DND-41 (cell line): ENCODE data around the gene FGD6.

Experiments
- ATAC-seq: fragments of 200-7000 bp; cut with Tn5 transposase; 3 replicates; pipeline ENCODE4 v1.9.1; 2021; ENCODE audit warnings: low read depth; ENCODE audit not compliant: insufficient read depth
- DNase-seq: peaks from one replicate; pipeline ENCODE4 v3.0.0-alpha.2; 2020
- H2AFZ ChIP-seq: 2 replicates; pipeline ENCODE4 v1.6.0; 2012; ENCODE audit warnings: low read depth, low read length
- H3K27ac ChIP-seq: 2 replicates; pipeline ENCODE4 v1.5.1; 2012; ENCODE audit warnings: low read length, inconsistent platforms
- H3K27me3 ChIP-seq: fragments of 200-600 bp; sonication (generic); 2 replicates; pipeline ENCODE4 v1.6.0; 2012; ENCODE audit warnings: low read length, mild to moderate bottlenecking, inconsistent platforms; ENCODE audit not compliant: insufficient read depth, poor library complexity
- H3K36me3 ChIP-seq: 2 replicates; pipeline ENCODE4 v1.5.1; 2012; ENCODE audit warnings: low read length, inconsistent platforms; ENCODE audit not compliant: insufficient read depth
- H3K4me1 ChIP-seq: 2 replicates; pipeline ENCODE4 v1.5.1; 2012; ENCODE audit warnings: mild to moderate bottlenecking, low read length; ENCODE audit not compliant: insufficient read depth
- H3K4me2 ChIP-seq: 2 replicates; pipeline ENCODE4 v1.6.0; 2012; ENCODE audit warnings: mild to moderate bottlenecking, moderate library complexity, low read length, inconsistent platforms; ENCODE audit not compliant: insufficient read depth
- H3K4me3 ChIP-seq, 2 experiments: fragments of 200-600 bp in 1 of 2; shearing (Covaris generic) in 1 of 2; 2 replicates each; pipeline ENCODE4 v1.5.1; 2012 to 2016; ENCODE audit warnings: inconsistent platforms in 2 of 2, low read length in 2 of 2, mild to moderate bottlenecking in 2 of 2, low read depth in 1 of 2, moderate library complexity in 1 of 2
- H3K79me2 ChIP-seq: 2 replicates; pipeline ENCODE4 v1.6.0; 2012; ENCODE audit warnings: low read length, inconsistent platforms; ENCODE audit not compliant: insufficient read depth
- H3K9ac ChIP-seq: 2 replicates; pipeline ENCODE4 v1.6.0; 2012; ENCODE audit warnings: low read depth, mild to moderate bottlenecking, inconsistent platforms, low read length, moderate library complexity
- H3K9me3 ChIP-seq: 2 replicates; pipeline ENCODE4 v1.5.1; 2012; ENCODE audit warnings: low read length, moderate library complexity, mild to moderate bottlenecking, inconsistent platforms; ENCODE audit not compliant: insufficient read depth, severe bottlenecking
- H4K20me1 ChIP-seq: 2 replicates; pipeline ENCODE4 v1.6.0; 2012; ENCODE audit warnings: low read length; ENCODE audit not compliant: insufficient read depth
- EZH2 ChIP-seq: IDR thresholded peaks from 3 replicates; pipeline ENCODE4 v1.6.1; 2012; ENCODE audit warnings: borderline replicate concordance, low read depth, mild to moderate bottlenecking, moderate library complexity, low read length, inconsistent platforms; ENCODE audit not compliant: severe bottlenecking
- TF ChIP-seq, protein P1 (sequence below): IDR thresholded peaks from 2 replicates; pipeline ENCODE4 v1.5.1; 2012; ENCODE audit warnings: borderline replicate concordance, low read length, moderate library complexity, mild to moderate bottlenecking; ENCODE audit not compliant: poor library complexity, severe bottlenecking; ENCODE audit errors: extremely low read depth

FGD6 gene

DNA sequence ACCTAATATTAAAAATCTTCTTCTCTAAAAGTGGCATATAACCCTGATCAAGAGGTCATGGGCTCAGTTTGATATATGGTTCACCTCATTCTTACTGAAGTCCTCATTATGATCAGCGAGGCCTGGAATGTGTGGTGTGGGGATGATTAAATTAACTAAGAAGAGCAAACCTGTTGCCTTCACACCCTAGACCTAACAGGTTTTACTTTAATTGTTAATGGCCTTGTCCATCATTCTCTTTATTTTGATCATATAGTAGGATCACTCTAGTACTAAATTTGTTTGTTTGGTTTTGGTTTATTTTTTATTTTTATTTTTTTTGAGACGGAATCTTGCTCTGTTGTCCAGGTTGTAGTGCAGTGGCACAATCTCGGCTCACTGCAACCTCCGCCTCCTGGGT is 43.8 kb upstream of the FGD6 start:
- H3K27ac ChIP-seq, result no peak overlapping the region
- ATAC-seq (no peak), DNase-seq (no peak)
- peaks cover 75% of the 10 kb centered on the region for H3K36me3 ChIP-seq
- no peaks in the 10 kb centered on the region for H3K9me3 ChIP-seq
- H3K4me2 ChIP-seq, result no peak overlapping the region
- H4K20me1 ChIP-seq, result no peaks in the 10 kb centered on the region
- H3K9ac ChIP-seq, result no peak overlapping the region
- no peak overlapping the region for H3K4me3 ChIP-seq
- H3K4me1 ChIP-seq, result no peaks in the 10 kb centered on the region
- H2AFZ ChIP-seq, result no peak overlapping the region
- H3K27me3 ChIP-seq, result no peaks in the 10 kb centered on the region
- no peaks in the 10 kb centered on the region; the same call in 1 of the 2 replicates for H3K79me2 ChIP-seq
- TF ChIP-seq EZH2, result no peak
- TF ChIP-seq, protein P1, sequence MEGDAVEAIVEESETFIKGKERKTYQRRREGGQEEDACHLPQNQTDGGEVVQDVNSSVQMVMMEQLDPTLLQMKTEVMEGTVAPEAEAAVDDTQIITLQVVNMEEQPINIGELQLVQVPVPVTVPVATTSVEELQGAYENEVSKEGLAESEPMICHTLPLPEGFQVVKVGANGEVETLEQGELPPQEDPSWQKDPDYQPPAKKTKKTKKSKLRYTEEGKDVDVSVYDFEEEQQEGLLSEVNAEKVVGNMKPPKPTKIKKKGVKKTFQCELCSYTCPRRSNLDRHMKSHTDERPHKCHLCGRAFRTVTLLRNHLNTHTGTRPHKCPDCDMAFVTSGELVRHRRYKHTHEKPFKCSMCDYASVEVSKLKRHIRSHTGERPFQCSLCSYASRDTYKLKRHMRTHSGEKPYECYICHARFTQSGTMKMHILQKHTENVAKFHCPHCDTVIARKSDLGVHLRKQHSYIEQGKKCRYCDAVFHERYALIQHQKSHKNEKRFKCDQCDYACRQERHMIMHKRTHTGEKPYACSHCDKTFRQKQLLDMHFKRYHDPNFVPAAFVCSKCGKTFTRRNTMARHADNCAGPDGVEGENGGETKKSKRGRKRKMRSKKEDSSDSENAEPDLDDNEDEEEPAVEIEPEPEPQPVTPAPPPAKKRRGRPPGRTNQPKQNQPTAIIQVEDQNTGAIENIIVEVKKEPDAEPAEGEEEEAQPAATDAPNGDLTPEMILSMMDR, result no peak

DNA sequence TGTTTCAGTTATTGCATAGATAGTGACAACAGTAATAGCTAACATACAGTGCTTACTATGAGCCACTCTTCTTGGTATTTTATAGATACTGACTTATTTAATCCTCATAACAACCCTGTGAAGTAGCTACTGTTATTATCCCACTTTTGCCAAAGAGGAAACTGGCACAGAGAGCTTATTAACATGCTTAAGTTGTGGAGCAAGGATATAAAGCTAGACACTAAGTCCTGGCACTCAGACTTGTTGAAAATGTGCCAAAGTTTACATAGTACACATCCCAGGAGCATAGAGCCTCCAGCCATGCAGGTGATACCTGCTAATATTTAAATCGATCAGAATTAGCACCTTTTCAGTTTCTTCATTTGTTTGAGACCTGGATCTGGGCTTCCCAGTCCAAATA is 42.1 kb upstream of the FGD6 start:
- H2AFZ ChIP-seq, result no peak overlapping the region
- no peaks in the 10 kb centered on the region for H4K20me1 ChIP-seq
- no peaks in the 10 kb centered on the region for H3K9me3 ChIP-seq
- TF ChIP-seq, protein P1, result no peak
- no peak for TF ChIP-seq EZH2
- no peak for DNase-seq
- H3K4me1 ChIP-seq, result no peaks in the 10 kb centered on the region
- H3K27ac ChIP-seq, result no peak overlapping the region
- no peak overlapping the region for H3K4me2 ChIP-seq
- no peaks in the 10 kb centered on the region for H3K27me3 ChIP-seq
- peaks cover 5% of the 10 kb centered on the region; the same call in 1 of the 2 replicates for H3K79me2 ChIP-seq
- no peak for ATAC-seq
- no peak overlapping the region for H3K9ac ChIP-seq
- peaks cover 78% of the 10 kb centered on the region for H3K36me3 ChIP-seq
- no peak overlapping the region for H3K4me3 ChIP-seq

DNA sequence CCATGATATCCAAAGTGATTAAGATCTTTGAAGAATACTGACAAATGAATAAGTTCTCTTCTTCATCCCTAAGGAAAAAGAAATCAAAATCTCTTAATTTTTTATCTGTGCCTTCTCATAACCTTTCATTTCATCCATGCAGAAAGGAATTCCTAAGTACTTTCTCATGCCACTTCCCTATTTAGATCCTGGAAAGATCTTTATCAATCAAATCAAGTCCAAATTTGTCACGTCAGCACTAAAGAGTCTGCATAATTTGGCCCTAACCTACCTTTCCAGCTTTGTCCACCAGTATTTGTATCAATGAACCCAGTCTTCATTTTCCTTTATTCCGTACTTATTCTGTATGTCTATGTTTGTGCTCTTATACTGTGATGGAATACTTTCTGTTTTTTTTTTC is 41.5 kb upstream of the FGD6 start:
- H3K9me3 ChIP-seq, result no peaks in the 10 kb centered on the region
- H4K20me1 ChIP-seq, result no peaks in the 10 kb centered on the region
- H3K4me1 ChIP-seq, result no peaks in the 10 kb centered on the region
- no peak for TF ChIP-seq EZH2
- TF ChIP-seq, protein P1, result no peak
- ATAC-seq (no peak), DNase-seq (no peak)
- peaks cover 83% of the 10 kb centered on the region for H3K36me3 ChIP-seq
- peaks cover 5% of the 10 kb centered on the region; the same call in 1 of the 2 replicates for H3K79me2 ChIP-seq
- no peak overlapping the region for H3K4me2 ChIP-seq
- H3K27me3 ChIP-seq, result no peaks in the 10 kb centered on the region
- no peak overlapping the region for H3K9ac ChIP-seq
- H3K4me3 ChIP-seq, result no peak overlapping the region
- H2AFZ ChIP-seq, result no peak overlapping the region
- H3K27ac ChIP-seq, result no peak overlapping the region

DNA sequence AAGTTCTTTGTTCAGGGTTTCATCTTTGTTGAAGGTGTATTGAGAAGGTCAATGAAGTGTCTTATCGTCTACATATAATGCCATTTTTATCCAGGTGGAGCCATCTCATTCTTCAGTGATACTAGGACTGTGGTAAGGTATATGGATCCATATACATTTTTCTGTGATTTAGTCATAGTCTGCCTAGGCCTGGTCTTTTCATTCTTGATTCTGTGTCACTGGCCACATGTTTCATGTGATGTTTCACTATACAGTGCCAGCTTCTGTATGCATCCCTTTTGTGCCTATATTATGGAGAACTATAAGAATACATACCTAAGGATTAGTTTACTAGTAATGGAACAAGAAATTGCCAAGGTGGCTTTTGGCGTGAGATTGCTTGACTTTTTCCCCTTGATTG is 40.9 kb upstream of the FGD6 start:
- ATAC-seq (no peak), DNase-seq (no peak)
- no peaks in the 10 kb centered on the region for H3K27me3 ChIP-seq
- H3K36me3 ChIP-seq, result peaks cover 85% of the 10 kb centered on the region
- H3K9ac ChIP-seq, result no peak overlapping the region
- no peak overlapping the region for H3K4me3 ChIP-seq
- no peak overlapping the region for H2AFZ ChIP-seq
- TF ChIP-seq, protein P1, result no peak
- TF ChIP-seq EZH2, result no peak
- H3K27ac ChIP-seq, result no peak overlapping the region
- peaks cover 9% of the 10 kb centered on the region; the same call in 1 of the 2 replicates for H3K79me2 ChIP-seq
- H3K4me2 ChIP-seq, result no peak overlapping the region
- H3K4me1 ChIP-seq, result no peaks in the 10 kb centered on the region
- H3K9me3 ChIP-seq, result no peaks in the 10 kb centered on the region
- no peaks in the 10 kb centered on the region for H4K20me1 ChIP-seq
